Measurements from ENCODE around the gene HDGFL2. TPM values are rescaled to one million over a fixed set of nuclear protein-coding genes. Genes with fewer than 3 reads are reported as not detected.

Gene HDGFL2
- total RNA-seq, 1 experiment from 2014 or later, result 108 TPM

DNA sequence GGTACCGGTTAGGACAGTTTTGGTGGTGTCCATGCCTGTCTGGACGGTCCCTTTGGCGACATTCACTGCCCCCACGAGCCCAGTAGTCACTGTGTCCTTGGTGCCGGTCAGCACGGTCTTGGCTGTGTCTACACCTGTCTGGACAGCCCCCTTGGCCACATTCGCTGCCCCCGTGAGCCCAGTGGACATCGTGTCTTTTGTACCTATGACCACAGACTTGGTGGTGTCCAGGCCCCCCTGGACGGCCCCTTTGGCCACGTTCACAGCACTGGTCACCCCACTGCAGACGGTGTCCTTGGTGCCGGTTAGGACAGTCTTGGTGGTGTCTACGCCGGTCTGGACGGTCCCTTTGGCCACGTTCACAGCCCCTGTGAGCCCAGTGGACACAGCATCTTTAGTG is 40.0 kb downstream of the HDGFL2 start:
- Histone ChIP-seq H2BK120ac (ENCODE audit: low read depth, low read length, poor library complexity, severe bottlenecking) (no peak overlapping the region), H3K79me1 (ENCODE audit: insufficient read depth, low read depth, low read length, poor library complexity, severe bottlenecking) (no peaks in the 10 kb centered on the region), H3K4ac (ENCODE audit: low read depth, low read length) (no peak overlapping the region), H3K23ac (ENCODE audit: insufficient read length, low read depth, low read length) (no peak overlapping the region), H3T11ph (ENCODE audit: low read length) (no peak overlapping the region), H2BK20ac (ENCODE audit: low read depth, low read length, poor library complexity, severe bottlenecking) (no peak overlapping the region), H3K27me3 (ENCODE audit: insufficient read depth, low read length) (peaks cover 3% of the 10 kb centered on the region; the same call in 1 of the 2 replicates), H3K4me2 (ENCODE audit: insufficient read depth, insufficient read length, low read length) (no peak overlapping the region), H3K79me2 (ENCODE audit: insufficient read depth, low read length) (no peaks in the 10 kb centered on the region), H2BK15ac (ENCODE audit: low read depth, low read length) (no peak overlapping the region), H3K9ac (ENCODE audit: extremely low read depth, insufficient read length, low read length) (no peak overlapping the region), H4K91ac (ENCODE audit: insufficient read length, low read depth, low read length) (no peak overlapping the region), H4K8ac (replicated peaks; ENCODE audit: insufficient read length, low read depth, low read length) (no peak overlapping the region), H2AK5ac (ENCODE audit: insufficient read length, low read length) (no peak overlapping the region), H3K18ac (ENCODE audit: insufficient read length, low read depth, low read length) (no peak overlapping the region), H3K9me3 (ENCODE audit: control insufficient read depth, low read depth, low read length) (no peaks in the 10 kb centered on the region), H2BK12ac (ENCODE audit: insufficient read length, low read depth, low read length) (no peak overlapping the region), H3K4me1 (ENCODE audit: insufficient read depth, low read length) (no peaks in the 10 kb centered on the region), H4K20me1 (ENCODE audit: control insufficient read depth, insufficient read depth, insufficient read length) (no peaks in the 10 kb centered on the region), H3K23me2 (ENCODE audit: insufficient read length, low read depth, low read length, poor library complexity, severe bottlenecking) (peaks cover 2% of the 10 kb centered on the region), H2AFZ (ENCODE audit: low read length) (no peak overlapping the region), H3K56ac (ENCODE audit: insufficient read length, low read depth, low read length) (no peak overlapping the region), H4K5ac (ENCODE audit: insufficient read length, low read depth, low read length) (no peak overlapping the region), H2BK5ac (ENCODE audit: insufficient read length, low read length) (no peak overlapping the region), H3K27ac (ENCODE audit: insufficient read length, low read depth, low read length) (no peak overlapping the region), H3K14ac (ENCODE audit: insufficient read depth, low read length) (no peak overlapping the region)
- peaks cover 0 to 4% (median 1%) of the 10 kb centered on the region in 3 experiments; a peak in 2 of 7 replicates for H3K36me3 Mint-ChIP-seq (ENCODE audit: insufficient read depth in 1 of 3, low read depth in 3 of 3)
- TF ChIP-seq, protein P1, sequence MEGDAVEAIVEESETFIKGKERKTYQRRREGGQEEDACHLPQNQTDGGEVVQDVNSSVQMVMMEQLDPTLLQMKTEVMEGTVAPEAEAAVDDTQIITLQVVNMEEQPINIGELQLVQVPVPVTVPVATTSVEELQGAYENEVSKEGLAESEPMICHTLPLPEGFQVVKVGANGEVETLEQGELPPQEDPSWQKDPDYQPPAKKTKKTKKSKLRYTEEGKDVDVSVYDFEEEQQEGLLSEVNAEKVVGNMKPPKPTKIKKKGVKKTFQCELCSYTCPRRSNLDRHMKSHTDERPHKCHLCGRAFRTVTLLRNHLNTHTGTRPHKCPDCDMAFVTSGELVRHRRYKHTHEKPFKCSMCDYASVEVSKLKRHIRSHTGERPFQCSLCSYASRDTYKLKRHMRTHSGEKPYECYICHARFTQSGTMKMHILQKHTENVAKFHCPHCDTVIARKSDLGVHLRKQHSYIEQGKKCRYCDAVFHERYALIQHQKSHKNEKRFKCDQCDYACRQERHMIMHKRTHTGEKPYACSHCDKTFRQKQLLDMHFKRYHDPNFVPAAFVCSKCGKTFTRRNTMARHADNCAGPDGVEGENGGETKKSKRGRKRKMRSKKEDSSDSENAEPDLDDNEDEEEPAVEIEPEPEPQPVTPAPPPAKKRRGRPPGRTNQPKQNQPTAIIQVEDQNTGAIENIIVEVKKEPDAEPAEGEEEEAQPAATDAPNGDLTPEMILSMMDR (conservative IDR thresholded peaks at IDR 0.05), result no peak
- H3K4me3 Mint-ChIP-seq, result no peak overlapping the region
- H3K4me1 Mint-ChIP-seq, result 0 out of 4 replicates have a peak, but pooled peaks cover 0 to 1% of the 10 kb centered on the region in 2 experiments
- peaks cover 87% of the 10 kb centered on the region for H3K27me3 Mint-ChIP-seq (ENCODE audit: low read depth)
- no peak overlapping the region; a peak in 1 of 7 replicates for H3K27ac Mint-ChIP-seq
- H3K9me3 Mint-ChIP-seq, result no peaks in the 10 kb centered on the region
- no peak for DNase-seq
- WGBS (ENCODE audit: extremely low coverage, insufficient read length, low lambda C conversion rate), result no CpG with 5 or more reads among the region's 17 CpGs

Measured in H9 (cell line).